Activated B cell treated with CpG ODN at 0.5 μM for 24 hours (primary cell): ENCODE results near the gene RBM10. TPM values are rescaled to one million over a fixed set of nuclear protein-coding genes. Genes with fewer than 3 reads are reported as not detected.

Experiments
- ATAC-seq: fragments of 200-7000 bp; cut with Tn5 transposase; one replicate; pipeline ENCODE4 v1.10.0; 2021; ENCODE audit warnings: low read depth, mild to moderate bottlenecking, moderate library complexity
- CTCF ChIA-PET: fragments of 350-600 bp; sonication (Branson Sonifier 250); formaldehyde crosslinking; loops from one replicate; lab custom pipeline; 2021; ENCODE audit warnings: antibody characterized with exemption; lab: Charles Lee
- POLR2A ChIA-PET: fragments of 350-600 bp; sonication (Branson Sonifier 250); formaldehyde crosslinking; loops from one replicate; lab custom pipeline; 2021; ENCODE audit warnings: antibody characterized with exemption; lab: Charles Lee
- DNase-seq: peaks from one replicate; pipeline ENCODE4 v3.0.0; 2022
- H3K27ac Mint-ChIP-seq: one replicate; pipeline ENCODE4 v1.8.0; 2020; ENCODE audit warnings: mixed read lengths
- H3K27me3 Mint-ChIP-seq: one replicate; pipeline ENCODE4 v1.8.0; 2021; ENCODE audit warnings: mixed read lengths
- H3K36me3 Mint-ChIP-seq: one replicate; pipeline ENCODE4 v1.8.0; 2021; ENCODE audit warnings: low read depth, mixed read lengths
- H3K4me1 Mint-ChIP-seq: one replicate; pipeline ENCODE4 v1.8.0; 2021; ENCODE audit warnings: mixed read lengths
- H3K4me3 Mint-ChIP-seq: one replicate; pipeline ENCODE4 v1.8.0; 2020; ENCODE audit warnings: mild to moderate bottlenecking, mixed read lengths
- H3K9me3 Mint-ChIP-seq: one replicate; pipeline ENCODE4 v1.8.0; 2020; ENCODE audit warnings: mixed read lengths
- intact Hi-C: fragments of 100-400 bp; cut with micrococcal nuclease; formaldehyde crosslinking; loops from one replicate; pipeline ENCODE4 v1.15.1; 2024
- total RNA-seq: library from RNA; stranded (reverse); gene quantifications from 2 replicates; pipeline ENCODE4 v1.2.3, GENCODE V29; 2022
- TF ChIP-seq, protein P1 (sequence below): fragments of 200-600 bp; IDR thresholded peaks from one replicate; pipeline ENCODE4 v1.8.0; 2022; ENCODE audit warnings: antibody characterized with exemption, mild to moderate bottlenecking

The RBM10 gene
- total RNA-seq, 1 donor from 2014 or later: 55.6 TPM

DNA sequence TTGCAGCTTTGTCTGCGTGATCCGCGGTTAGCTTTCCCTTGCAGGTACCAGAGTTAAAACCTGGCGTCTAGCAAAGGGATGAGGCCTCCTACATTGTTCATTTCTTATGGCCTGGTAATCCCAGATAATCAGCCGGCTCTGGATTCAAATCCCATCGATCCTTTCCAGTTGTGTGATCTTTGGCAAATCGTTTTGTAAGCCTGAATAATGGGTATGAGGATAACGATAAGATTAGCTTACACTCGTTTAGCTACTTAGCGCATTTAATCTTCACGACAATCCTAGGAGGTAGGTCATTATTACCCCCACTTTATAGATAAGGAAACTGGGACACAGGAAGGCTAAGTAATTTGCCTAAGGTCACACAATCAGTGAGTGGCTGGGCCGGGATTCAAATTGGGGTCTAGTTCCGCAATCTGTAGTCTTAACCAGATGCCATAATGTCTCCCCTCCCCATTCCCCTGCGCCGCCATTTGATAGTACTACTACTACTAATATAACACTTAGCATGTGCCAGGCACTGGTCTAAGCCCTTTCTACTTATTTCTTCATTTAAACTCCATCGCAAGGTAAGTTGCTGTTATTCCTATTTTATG is 46.9 kb downstream of the RBM10 start:
- CTCF ChIA-PET: interaction anchor here (0.9 to 2.4 kb wide), 3 partner anchors 47 to 332 kb away, joined by 3 to 21 read pairs (median 11); partner anchors contain the start of genes NDUFB11 and RBM10
- POLR2A ChIA-PET: interaction anchor here (0.8 to 2.9 kb wide), 6 partner anchors 26 to 331 kb away, joined by 3 to 34 read pairs (median 6); partner anchors contain the start of genes NDUFB11, RBM10 and USP11
- Mint-ChIP-seq H3K27me3 (no peaks in the 10 kb centered on the region), H3K4me1 (peaks cover 53% of the 10 kb centered on the region), H3K27ac (peak overlapping the region; percentile 91), H3K9me3 (no peaks in the 10 kb centered on the region), H3K36me3 (peaks cover 21% of the 10 kb centered on the region), H3K4me3 (peak overlapping the region; percentile 92)
- intact Hi-C loops: loop anchor here (2.0 to 5.0 kb wide), 4 partner anchors 291 to 560 kb away; partner anchors contain the start of genes UXT and ZNF41
- ATAC-seq: no peak
- TF ChIP-seq, protein P1, sequence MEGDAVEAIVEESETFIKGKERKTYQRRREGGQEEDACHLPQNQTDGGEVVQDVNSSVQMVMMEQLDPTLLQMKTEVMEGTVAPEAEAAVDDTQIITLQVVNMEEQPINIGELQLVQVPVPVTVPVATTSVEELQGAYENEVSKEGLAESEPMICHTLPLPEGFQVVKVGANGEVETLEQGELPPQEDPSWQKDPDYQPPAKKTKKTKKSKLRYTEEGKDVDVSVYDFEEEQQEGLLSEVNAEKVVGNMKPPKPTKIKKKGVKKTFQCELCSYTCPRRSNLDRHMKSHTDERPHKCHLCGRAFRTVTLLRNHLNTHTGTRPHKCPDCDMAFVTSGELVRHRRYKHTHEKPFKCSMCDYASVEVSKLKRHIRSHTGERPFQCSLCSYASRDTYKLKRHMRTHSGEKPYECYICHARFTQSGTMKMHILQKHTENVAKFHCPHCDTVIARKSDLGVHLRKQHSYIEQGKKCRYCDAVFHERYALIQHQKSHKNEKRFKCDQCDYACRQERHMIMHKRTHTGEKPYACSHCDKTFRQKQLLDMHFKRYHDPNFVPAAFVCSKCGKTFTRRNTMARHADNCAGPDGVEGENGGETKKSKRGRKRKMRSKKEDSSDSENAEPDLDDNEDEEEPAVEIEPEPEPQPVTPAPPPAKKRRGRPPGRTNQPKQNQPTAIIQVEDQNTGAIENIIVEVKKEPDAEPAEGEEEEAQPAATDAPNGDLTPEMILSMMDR: no peak
- DNase-seq: no peak

DNA sequence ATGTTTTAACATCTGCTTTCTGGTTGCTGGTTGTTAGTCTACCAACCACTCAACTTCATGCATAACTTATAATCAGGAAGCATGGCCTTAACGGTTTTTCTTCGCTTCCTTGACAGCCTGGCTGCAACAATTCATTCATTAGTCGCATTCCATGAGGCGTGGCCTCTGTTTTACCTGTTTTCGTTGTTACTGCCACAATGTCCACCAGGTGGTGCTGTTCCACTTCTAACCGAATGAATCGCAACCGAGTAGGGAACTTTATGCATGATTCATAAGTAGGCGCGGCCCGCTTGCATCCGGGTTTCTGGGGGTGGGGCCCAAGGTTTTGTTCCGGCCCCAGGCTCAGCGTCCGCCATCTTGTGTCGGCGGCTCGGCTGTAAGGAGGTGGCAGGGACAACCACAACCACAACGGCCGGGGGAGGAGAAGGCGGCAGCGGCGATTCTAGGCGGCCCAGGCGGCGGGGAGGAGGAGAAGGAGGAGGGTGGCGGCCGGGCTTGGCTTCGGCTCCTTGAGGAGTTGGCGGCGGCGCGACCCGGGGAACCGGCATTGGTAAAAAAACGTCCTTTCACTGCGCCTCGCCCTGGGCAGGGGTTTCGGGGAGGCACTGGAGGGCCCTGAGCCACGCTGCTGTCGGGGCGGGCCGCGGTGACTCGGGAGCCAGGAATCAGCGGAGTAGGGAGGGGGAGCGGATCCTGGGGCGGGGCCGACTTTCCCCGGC is 48.6 kb downstream of the RBM10 start, which contains the start of gene UBA1:
Gene UBA1, plus strand, starts transcription at position 355 of the 719 bp plus-strand sequence. CDS start 4,974 bp downstream, outside the sequence.
- ChIA-PET POLR2A (interaction anchor here (0.7 to 1.3 kb wide), 8 partner anchors 24 to 457 kb away, joined by 3 to 10 read pairs (median 4); partner anchors contain the start of genes NDUFB11 and RBM10), CTCF (interaction anchor here (1.0 to 2.9 kb wide), 4 partner anchors 191 to 330 kb away, joined by 3 to 12 read pairs (median 5); no protein-coding TSS in a partner anchor)
- H3K27me3 Mint-ChIP-seq: no peaks in the 10 kb centered on the region
- peak; percentile 72 for DNase-seq
- peak; percentile 71 for ATAC-seq
- intact Hi-C loops: loop anchor here (1.0 to 5.0 kb wide), 10 partner anchors 25 to 559 kb away; partner anchors contain the start of genes CDK16, ELK1, USP11 and UXT
- peak within 1 kb of the TSS; percentile 96 for H3K27ac Mint-ChIP-seq
- H3K36me3 Mint-ChIP-seq: peaks cover 22% of the 10 kb centered on the region
- TF ChIP-seq, protein P1: no peak
- no peaks in the 10 kb centered on the region for H3K9me3 Mint-ChIP-seq
- peaks cover 58% of the 10 kb centered on the region for H3K4me1 Mint-ChIP-seq
- peak within 1 kb of the TSS; percentile 95 for H3K4me3 Mint-ChIP-seq

DNA sequence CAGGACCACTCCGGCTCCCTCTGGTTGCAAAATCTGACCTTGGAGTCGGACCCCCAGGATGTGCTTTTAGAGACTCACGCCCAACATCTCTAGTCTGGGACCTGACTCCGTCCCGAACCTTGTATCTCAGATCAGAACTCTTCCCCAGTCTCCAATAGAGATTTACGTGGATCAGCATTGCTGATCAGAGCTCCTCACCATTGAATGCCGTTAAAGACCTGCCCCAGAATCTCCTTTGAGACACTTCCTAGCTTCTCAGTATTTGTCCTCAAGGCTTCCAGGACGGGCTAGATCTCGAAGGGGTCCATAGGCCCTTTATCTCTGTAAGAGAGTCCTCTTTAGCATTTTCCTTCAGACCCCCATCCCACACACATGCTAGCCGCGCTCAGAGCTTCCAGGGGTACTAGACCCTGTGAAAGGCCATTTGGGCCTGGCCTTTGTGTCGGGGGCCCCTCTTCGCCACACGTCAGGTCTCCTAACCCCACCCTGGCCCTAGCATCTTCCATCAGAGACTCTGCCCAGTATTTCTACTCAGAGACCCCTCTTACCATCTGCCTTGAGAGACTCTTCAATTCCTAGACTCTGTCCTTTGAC is 49.3 kb downstream of the RBM10 start:
- TF ChIP-seq, protein P1: no peak
- ChIA-PET CTCF (interaction anchor here (1.0 to 2.9 kb wide), 2 partner anchors 190 to 329 kb away, joined by 6 to 12 read pairs; no protein-coding TSS in a partner anchor), POLR2A (interaction anchor here (0.7 to 1.4 kb wide), 10 partner anchors 10 to 457 kb away, joined by 3 to 10 read pairs (median 4); partner anchors contain the start of genes NDUFB11, RBM10 and USP11)
- Mint-ChIP-seq H3K4me1 (peaks cover 58% of the 10 kb centered on the region), H3K27ac (peak overlapping the region; percentile 96), H3K36me3 (peaks cover 27% of the 10 kb centered on the region), H3K27me3 (no peaks in the 10 kb centered on the region), H3K9me3 (no peaks in the 10 kb centered on the region), H3K4me3 (peak overlapping the region; percentile 95)
- DNase-seq (no peak), ATAC-seq (no peak)
- intact Hi-C loops: loop anchor here (5.0 kb wide), 2 partner anchors 443 to 558 kb away; no protein-coding TSS in a partner anchor

DNA sequence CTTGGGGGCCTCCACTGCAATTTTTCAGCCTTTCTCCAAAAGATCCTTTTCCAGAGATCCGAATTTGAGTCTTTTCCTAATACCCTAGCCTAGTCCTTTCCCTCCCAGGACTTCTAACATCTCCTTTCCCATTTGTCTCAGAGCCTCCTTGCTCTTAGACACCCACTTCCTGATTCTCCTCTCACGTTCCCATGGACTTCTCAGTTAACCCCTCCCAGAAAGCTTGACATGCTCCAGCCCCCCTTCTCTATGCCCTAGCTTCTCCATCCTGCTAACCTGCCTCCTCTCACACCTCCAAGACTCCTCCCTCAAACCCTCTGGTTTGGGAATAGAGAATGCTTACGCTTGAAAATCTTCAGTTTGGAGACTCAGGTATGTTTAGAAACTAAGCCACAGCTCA is 51.1 kb downstream of the RBM10 start:
- Mint-ChIP-seq H3K9me3 (no peaks in the 10 kb centered on the region), H3K27ac (no peak overlapping the region), H3K4me1 (peaks cover 50% of the 10 kb centered on the region), H3K36me3 (peaks cover 40% of the 10 kb centered on the region), H3K4me3 (peak overlapping the region; percentile 62), H3K27me3 (no peaks in the 10 kb centered on the region)
- ATAC-seq (no peak), DNase-seq (no peak)
- intact Hi-C loops: no loop called here
- ChIA-PET POLR2A (no interaction called here), CTCF (interaction anchor here (1.0 to 2.9 kb wide), 2 partner anchors 22 to 188 kb away, joined by 3 to 12 read pairs; no protein-coding TSS in a partner anchor)
- TF ChIP-seq, protein P1: no peak
